Coronary artery (tissue), 2 donors: ENCODE measurements around the gene MED1.
"Not testable (repeated sequence)": the region's sequence is repeated elsewhere in the genome, so short reads cannot be mapped to it uniquely, and the experiment has no call there.

Source experiments
- DNase-seq: peaks from one replicate; pipeline ENCODE4 v3.0.0-alpha.2; 2017; ENCODE audit warnings: low spot score
- H3K27ac ChIP-seq, 2 donors: fragments of 200-600 bp; sonication (generic); one replicate each; pipeline ENCODE4 v1.5.1; 2016 to 2019
- H3K4me3 ChIP-seq: fragments of 200-600 bp; sonication (generic); 2 replicates; pipeline ENCODE4 v1.5.1; 2016; ENCODE audit warnings: mild to moderate bottlenecking, moderate library complexity
- CTCF ChIP-seq: fragments of 200-600 bp; sonication (generic); IDR thresholded peaks from one replicate; pipeline ENCODE4 v1.5.1; 2019; ENCODE audit warnings: antibody characterized with exemption

Gene MED1

GRCh38 chr17:39380144-39380543, 70.9 kb downstream of the MED1 start:
- H3K4me3 ChIP-seq = no peak overlapping the region
- DNase-seq = no peak
- no peak for TF ChIP-seq CTCF
- H3K27ac ChIP-seq = no peak overlapping the region

DNA sequence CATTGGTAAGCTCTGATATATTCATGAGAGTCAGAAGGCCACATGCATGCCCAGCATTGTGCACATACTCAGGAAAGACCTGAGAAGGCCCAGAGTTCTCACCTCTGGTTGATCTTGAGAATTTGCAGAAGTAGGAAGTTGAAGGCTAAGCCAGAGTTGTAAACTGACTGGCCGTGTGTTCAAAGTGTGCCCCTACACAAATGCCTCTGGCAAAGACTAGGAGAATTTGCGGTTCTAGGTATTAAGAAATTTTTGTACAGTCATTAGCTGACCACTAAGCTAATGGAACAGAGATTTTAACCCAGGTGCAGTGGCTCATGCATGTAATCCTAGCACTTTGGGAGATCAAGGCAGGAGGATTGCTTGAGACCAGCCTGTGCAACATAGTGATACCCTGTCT, 74.6 kb downstream of the MED1 start:
- no peak overlapping the region for H3K4me3 ChIP-seq
- DNase-seq = no peak
- H3K27ac ChIP-seq = no peak overlapping the region
- TF ChIP-seq CTCF = no peak

DNA sequence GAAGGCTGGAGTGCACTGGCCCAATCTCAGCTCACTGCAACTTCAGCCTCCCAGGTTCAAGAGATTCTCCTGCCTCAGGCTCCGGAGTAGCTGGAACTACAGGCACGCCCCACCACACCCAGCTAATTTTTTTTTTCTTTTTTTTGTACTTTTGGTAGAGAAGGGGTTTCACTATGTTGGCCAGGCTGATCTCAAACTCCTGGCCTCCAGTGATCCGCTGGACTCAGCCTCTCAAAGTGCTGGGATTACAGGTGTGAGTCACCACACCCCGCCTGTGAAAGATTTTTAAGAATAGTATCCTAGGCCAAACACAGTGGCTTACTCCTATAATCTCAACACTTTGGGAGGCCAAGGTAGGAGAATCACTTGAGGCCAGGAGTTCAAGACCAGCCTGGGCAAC, 83.3 kb downstream of the MED1 start:
- not testable (repeated sequence) for H3K4me3 ChIP-seq, DNase-seq, H3K27ac ChIP-seq

DNA sequence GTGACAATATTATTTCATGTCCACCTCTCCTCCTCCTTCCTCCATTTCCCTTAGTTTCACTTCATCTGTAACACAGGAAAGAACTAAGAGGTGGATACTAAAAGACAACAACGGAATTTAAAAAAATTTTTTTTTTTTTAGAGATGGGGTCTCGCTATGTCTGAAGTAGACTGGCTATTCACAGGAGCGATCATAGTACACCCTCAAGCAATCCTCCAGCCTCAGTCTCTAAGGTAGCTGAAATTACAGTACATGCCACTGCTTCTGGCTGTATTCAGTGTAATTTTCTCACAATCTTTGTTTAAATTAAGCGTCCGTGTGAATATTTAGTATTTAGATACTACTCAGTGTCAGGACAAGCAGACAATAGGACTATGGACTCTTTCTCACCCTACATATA, 85.2 kb downstream of the MED1 start:
- TF ChIP-seq CTCF = no peak
- Histone ChIP-seq H3K27ac (peak overlapping the region; percentile 70 to 72), H3K4me3 (peak overlapping the region; percentile 29)
- DNase-seq = no peak

GRCh38 chr17:39365242-39365641, 85.8 kb downstream of the MED1 start:
- Histone ChIP-seq H3K27ac (peak overlapping the region; percentile 70 to 72), H3K4me3 (peak overlapping the region; percentile 29)
- no peak for TF ChIP-seq CTCF
- no peak for DNase-seq

DNA sequence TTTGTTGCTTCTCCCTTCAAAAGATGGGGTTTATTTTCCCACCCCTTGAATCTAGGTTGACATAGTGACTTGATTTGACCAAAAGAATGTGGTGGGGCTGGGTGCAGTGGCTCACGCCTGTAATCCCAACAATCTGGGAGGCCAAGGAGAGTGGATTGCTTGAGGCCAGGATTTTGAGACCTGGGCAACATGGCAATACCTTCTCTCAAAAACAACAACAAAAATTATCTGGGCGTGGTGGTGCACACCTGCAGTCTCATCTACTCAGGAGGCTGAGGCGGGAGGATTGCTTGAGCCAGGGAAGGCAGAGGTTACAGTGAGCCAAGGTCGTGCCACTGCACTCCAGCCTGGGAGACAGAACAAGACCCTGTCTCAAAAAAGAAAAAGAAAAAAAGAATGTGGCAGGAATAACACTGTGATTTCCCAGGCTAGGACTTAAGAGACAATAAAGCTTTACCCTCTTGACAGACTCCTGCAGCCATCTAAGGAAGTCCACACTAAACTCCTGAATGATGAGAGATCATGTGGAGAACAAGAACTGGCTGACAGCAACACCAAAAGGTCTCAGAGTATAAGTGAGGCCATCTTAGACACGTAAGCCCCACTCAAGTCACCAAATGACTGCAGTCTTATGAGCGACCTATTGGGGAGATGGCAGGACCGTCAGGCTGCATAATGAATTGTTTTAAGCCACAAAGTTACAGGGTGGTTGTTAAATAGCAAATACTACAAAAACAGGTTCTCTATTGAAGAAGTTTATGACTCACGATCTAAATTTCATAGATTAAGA, 86.6 kb downstream of the MED1 start:
- Histone ChIP-seq H3K4me3 (peak overlapping the region; percentile 29), H3K27ac (peak overlapping the region; percentile 72 to 74)
- TF ChIP-seq CTCF = no peak
- DNase-seq = no peak

- H3K27ac ChIP-seq = no peak overlapping the region
Measured at GRCh38 chr17:39361064-39361463, 90.0 kb downstream of the MED1 start.

More at GRCh38 chr17:39361064-39361463, 90.0 kb downstream of the MED1 start:
- H3K4me3 ChIP-seq = no peak overlapping the region
- no peak for DNase-seq
- no peak for TF ChIP-seq CTCF
